Caco-2 (cell line): ENCODE measurements around the gene PLEKHD1. TPM values are rescaled to one million over a fixed set of nuclear protein-coding genes. Genes with fewer than 3 reads are reported as not detected.
A peak's percentile ranks its signal among the peaks of the same experiment; 100 is the strongest.
"Not testable (repeated sequence)": the region's sequence is repeated elsewhere in the genome, so short reads cannot be mapped to it uniquely, and the experiment has no call there.

Experiments used
- BruUV-seq: library from RNA; stranded (reverse); fragments of 400-500 nt; replicated peaks from 2 replicates; lab custom pipeline; 2021; lab: Mats Ljungman, UMichigan
- CTCF ChIA-PET: fragments of 300-600 bp; sonication (Branson Sonifier 250); formaldehyde crosslinking; loops from one replicate; lab custom pipeline; 2022; ENCODE audit warnings: antibody characterized with exemption; lab: Charles Lee
- POLR2A ChIA-PET: fragments of 300-600 bp; sonication (Branson Sonifier 250); formaldehyde crosslinking; loops from one replicate; lab custom pipeline; 2022; ENCODE audit warnings: antibody characterized with exemption; lab: Charles Lee
- DNase-seq, 2 experiments: peaks; one replicate each; pipeline versions ENCODE4 v3.0.0 to v3.0.0-alpha.2; 2020 to 2022
- H3K27me3 ChIP-seq: replicated peaks from 2 replicates; pipeline ENCODE4 v1.6.0; 2011; ENCODE audit warnings: low read length; ENCODE audit not compliant: control insufficient read depth, insufficient read depth
- H3K36me3 ChIP-seq: 2 replicates; pipeline ENCODE4 v1.5.1; 2011; ENCODE audit warnings: low read length; ENCODE audit not compliant: control insufficient read depth, insufficient read depth
- H3K4me1 ChIP-seq: fragments of 250-450 bp; sonication (Bioruptor Pico); 2 replicates; pipeline ENCODE4 v1.5.1; 2020; ENCODE audit warnings: mild to moderate bottlenecking
- H3K4me3 ChIP-seq: 2 replicates; pipeline ENCODE4 v1.5.1; 2011; ENCODE audit warnings: low read depth, mild to moderate bottlenecking, control low read depth, low read length
- H3K9me3 ChIP-seq: fragments of 250-450 bp; sonication (Bioruptor Pico); 2 replicates; pipeline ENCODE4 v1.5.1; 2020; ENCODE audit warnings: mild to moderate bottlenecking, moderate library complexity
- H3K27ac Mint-ChIP-seq: one replicate; pipeline ENCODE4 v1.8.0; 2022; ENCODE audit warnings: mixed read lengths; ENCODE audit not compliant: unreplicated experiment
- H3K27me3 Mint-ChIP-seq: one replicate; pipeline ENCODE4 v1.8.0; 2022; ENCODE audit warnings: mixed read lengths; ENCODE audit not compliant: insufficient read depth, unreplicated experiment
- H3K36me3 Mint-ChIP-seq: one replicate; pipeline ENCODE4 v1.8.0; 2022; ENCODE audit warnings: mild to moderate bottlenecking, mixed read lengths; ENCODE audit not compliant: insufficient read depth, unreplicated experiment
- H3K4me1 Mint-ChIP-seq: one replicate; pipeline ENCODE4 v1.8.0; 2022; ENCODE audit warnings: low read depth, mixed read lengths; ENCODE audit not compliant: unreplicated experiment
- H3K4me3 Mint-ChIP-seq: one replicate; pipeline ENCODE4 v1.8.0; 2022; ENCODE audit warnings: mild to moderate bottlenecking, moderate library complexity, mixed read lengths; ENCODE audit not compliant: unreplicated experiment
- H3K9me3 Mint-ChIP-seq: one replicate; pipeline ENCODE4 v1.8.0; 2022; ENCODE audit warnings: mixed read lengths; ENCODE audit not compliant: unreplicated experiment
- CTCF ChIP-seq, 2 experiments: fragments of 200-600 bp in 1 of 2; IDR thresholded peaks; 1 replicate in 1 of 2; 2 replicates in 1 of 2; pipeline versions ENCODE4 v1.5.1 to v1.8.0; 2011 to 2022; ENCODE audit warnings: antibody characterized with exemption in 1 of 2, control low read depth in 1 of 2, inconsistent platforms in 1 of 2, low read depth in 1 of 2, low read length in 1 of 2, mild to moderate bottlenecking in 1 of 2, moderate library complexity in 1 of 2; ENCODE audit not compliant: insufficient read depth in 1 of 2, severe bottlenecking in 1 of 2, unreplicated experiment in 1 of 2
- intact Hi-C: fragments of 100-400 bp; cut with micrococcal nuclease; formaldehyde crosslinking; loops from one replicate; pipeline ENCODE4 v1.10.0; 2022; ENCODE audit not compliant: unreplicated experiment
- total RNA-seq: library from RNA; stranded (reverse); gene quantifications from 2 replicates; pipeline ENCODE4 v1.2.3, GENCODE V29; 2022

PLEKHD1 gene
- total RNA-seq, 1 experiment from 2014 or later, result 0.50 TPM

GRCh38 chr14:69473946-69474345 is 10.6 kb upstream of the PLEKHD1 start:
- H3K4me3 Mint-ChIP-seq, result no peak overlapping the region
- DNase-seq, result no peak
- H3K4me1 ChIP-seq, result no peaks in the 10 kb centered on the region
- intact Hi-C loops, result loop anchor here (2.0 kb wide), 1 partner anchor 101 kb away; the partner anchor contains the start of gene CCDC177
- no peaks in the 10 kb centered on the region for H3K36me3 ChIP-seq
- ChIA-PET CTCF (no interaction called here), POLR2A (no interaction called here)
- H3K27ac Mint-ChIP-seq, result no peak overlapping the region
- no peak for TF ChIP-seq CTCF (IDR thresholded peaks at IDR 0.05; ENCODE audit: insufficient read depth in 1 of 2, low read depth in 1 of 2, low read length in 1 of 2, severe bottlenecking in 1 of 2, unreplicated experiment in 1 of 2)
- H3K4me3 ChIP-seq, result no peak overlapping the region
- no peaks in the 10 kb centered on the region for H3K36me3 Mint-ChIP-seq
- H3K27me3 Mint-ChIP-seq, result no peaks in the 10 kb centered on the region
- H3K4me1 Mint-ChIP-seq, result no peaks in the 10 kb centered on the region
- BruUV-seq, result no TSS peak
- no peaks in the 10 kb centered on the region for H3K9me3 ChIP-seq
- H3K27me3 ChIP-seq, result no peaks in the 10 kb centered on the region
- no peaks in the 10 kb centered on the region for H3K9me3 Mint-ChIP-seq

GRCh38 chr14:69475194-69475818 is 9.2 kb upstream of the PLEKHD1 start:
- no peak overlapping the region for H3K4me3 ChIP-seq
- intact Hi-C loops, result loop anchor here (2.0 kb wide), 1 partner anchor 99 kb away; the partner anchor contains the start of gene CCDC177
- Mint-ChIP-seq H3K27ac (no peak overlapping the region), H3K4me1 (no peaks in the 10 kb centered on the region), H3K9me3 (no peaks in the 10 kb centered on the region), H3K36me3 (no peaks in the 10 kb centered on the region), H3K27me3 (no peaks in the 10 kb centered on the region), H3K4me3 (no peak overlapping the region)
- ChIA-PET CTCF (interaction anchor here (0.6 to 1.5 kb wide), 6 partner anchors 15 to 214 kb away, joined by 3 to 6 read pairs (median 4); partner anchors contain the start of gene CCDC177), POLR2A (interaction anchor here (0.6 kb wide), 1 partner anchor 131 kb away, joined by 3 read pairs; no protein-coding TSS in a partner anchor)
- H3K27me3 ChIP-seq, result no peaks in the 10 kb centered on the region
- TF ChIP-seq CTCF (IDR thresholded peaks at IDR 0.05; ENCODE audit: insufficient read depth in 1 of 2, low read depth in 1 of 2, low read length in 1 of 2, severe bottlenecking in 1 of 2, unreplicated experiment in 1 of 2), result peak; percentile 42 to 57
- no TSS peak for BruUV-seq
- H3K9me3 ChIP-seq, result no peaks in the 10 kb centered on the region
- H3K4me1 ChIP-seq, result no peaks in the 10 kb centered on the region
- no peaks in the 10 kb centered on the region for H3K36me3 ChIP-seq
- DNase-seq, result peak in 1 of 2 experiments; percentile 41

GRCh38 chr14:69476824-69477450 is 7.6 kb upstream of the PLEKHD1 start:
- H3K27ac Mint-ChIP-seq, intact Hi-C loops, H3K4me1 ChIP-seq, POLR2A ChIA-PET, H3K4me1 Mint-ChIP-seq, CTCF ChIA-PET, H3K9me3 Mint-ChIP-seq, H3K4me3 ChIP-seq, H3K27me3 ChIP-seq, H3K36me3 Mint-ChIP-seq, BruUV-seq, H3K4me3 Mint-ChIP-seq, H3K27me3 Mint-ChIP-seq, H3K36me3 ChIP-seq, DNase-seq, H3K9me3 ChIP-seq: not testable (repeated sequence)

DNA sequence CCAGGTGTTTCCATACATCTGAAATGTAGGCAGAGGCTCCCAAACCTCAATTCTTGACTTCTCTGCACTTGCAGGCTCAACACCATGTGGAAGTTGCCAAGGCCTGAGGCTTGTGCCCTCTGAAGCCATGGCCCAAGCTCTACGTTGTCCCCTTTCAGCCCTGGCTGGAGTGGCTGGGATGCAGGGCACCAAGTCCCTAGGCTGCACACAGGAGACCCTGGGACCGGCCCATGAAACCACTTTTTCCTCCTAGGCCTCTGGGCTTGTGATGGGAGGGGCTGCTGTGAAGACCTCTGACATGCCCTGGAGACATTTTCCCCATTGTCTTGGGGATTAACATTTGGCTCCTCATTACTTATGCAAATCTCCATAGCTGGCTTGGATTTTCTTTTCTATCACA is 6.5 kb upstream of the PLEKHD1 start:
- CTCF ChIA-PET, H3K4me1 Mint-ChIP-seq, H3K9me3 Mint-ChIP-seq, H3K4me3 ChIP-seq, H3K4me3 Mint-ChIP-seq, H3K27me3 ChIP-seq, intact Hi-C loops, BruUV-seq, H3K36me3 Mint-ChIP-seq, DNase-seq, POLR2A ChIA-PET, H3K9me3 ChIP-seq, H3K36me3 ChIP-seq, H3K27me3 Mint-ChIP-seq, H3K4me1 ChIP-seq, H3K27ac Mint-ChIP-seq: not testable (repeated sequence)
